SU-DHL-6 (cell line): ENCODE results near the gene ARHGDIB.

Experiments
- EZH2phosphoT487 ChIP-seq: fragments of 200-600 bp; sonication (generic), shearing (Covaris generic); conservative IDR thresholded peaks from 2 replicates; pipeline ENCODE4 v1.6.1; 2018; ENCODE audit warnings: mild to moderate bottlenecking, antibody characterized with exemption, low read length, moderate library complexity, mixed read lengths
- TF ChIP-seq, protein P1 (sequence below): fragments of 200-600 bp; sonication (generic); IDR thresholded peaks from one replicate; pipeline ENCODE4 v1.5.1; 2017; ENCODE audit warnings: antibody characterized with exemption, mild to moderate bottlenecking, low read length, moderate library complexity; ENCODE audit not compliant: insufficient read depth, poor library complexity, severe bottlenecking

DNA sequence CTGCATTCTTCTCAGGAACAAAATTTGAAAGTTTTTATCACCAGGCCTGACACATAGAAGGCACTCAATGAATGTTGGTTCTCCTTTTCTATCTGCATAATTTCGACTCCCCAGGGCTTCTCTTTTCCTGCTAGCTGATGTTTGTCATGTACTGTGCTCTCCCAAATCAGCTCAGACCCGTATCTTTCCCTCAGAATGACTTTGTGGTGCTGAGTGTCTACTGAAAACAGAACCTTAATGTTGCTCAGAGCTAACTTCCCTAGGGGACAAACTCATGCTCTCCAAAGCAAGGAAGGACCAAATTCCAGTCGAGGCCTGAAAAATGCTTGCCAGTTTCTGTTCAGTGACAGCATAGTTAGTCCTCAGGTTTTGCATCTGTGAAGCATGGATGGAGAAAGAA is 1.9 kb downstream of the ARHGDIB start:
- TF ChIP-seq, protein P1, sequence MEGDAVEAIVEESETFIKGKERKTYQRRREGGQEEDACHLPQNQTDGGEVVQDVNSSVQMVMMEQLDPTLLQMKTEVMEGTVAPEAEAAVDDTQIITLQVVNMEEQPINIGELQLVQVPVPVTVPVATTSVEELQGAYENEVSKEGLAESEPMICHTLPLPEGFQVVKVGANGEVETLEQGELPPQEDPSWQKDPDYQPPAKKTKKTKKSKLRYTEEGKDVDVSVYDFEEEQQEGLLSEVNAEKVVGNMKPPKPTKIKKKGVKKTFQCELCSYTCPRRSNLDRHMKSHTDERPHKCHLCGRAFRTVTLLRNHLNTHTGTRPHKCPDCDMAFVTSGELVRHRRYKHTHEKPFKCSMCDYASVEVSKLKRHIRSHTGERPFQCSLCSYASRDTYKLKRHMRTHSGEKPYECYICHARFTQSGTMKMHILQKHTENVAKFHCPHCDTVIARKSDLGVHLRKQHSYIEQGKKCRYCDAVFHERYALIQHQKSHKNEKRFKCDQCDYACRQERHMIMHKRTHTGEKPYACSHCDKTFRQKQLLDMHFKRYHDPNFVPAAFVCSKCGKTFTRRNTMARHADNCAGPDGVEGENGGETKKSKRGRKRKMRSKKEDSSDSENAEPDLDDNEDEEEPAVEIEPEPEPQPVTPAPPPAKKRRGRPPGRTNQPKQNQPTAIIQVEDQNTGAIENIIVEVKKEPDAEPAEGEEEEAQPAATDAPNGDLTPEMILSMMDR = no peak
- TF ChIP-seq EZH2phosphoT487 = no peak
